GM12878 (cell line): Measurements from ENCODE around the gene TTF2. TPM values are rescaled to one million over a fixed set of nuclear protein-coding genes. Genes with fewer than 3 reads are reported as not detected.

Source experiments
- ATAC-seq: fragments of 200-7000 bp; cut with Tn5 transposase; 3 replicates; pipeline ENCODE4 v1.9.1; 2020; ENCODE audit warnings: mild to moderate bottlenecking, moderate library complexity
- BruUV-seq: library from RNA; stranded (reverse); fragments of 400-500 nt; replicated peaks from 2 replicates; lab custom pipeline; 2021; lab: Mats Ljungman, UMichigan
- CTCF ChIA-PET: fragments of 300-600 bp; sonication (Branson Sonifier 250); formaldehyde crosslinking; extraction: SDS; loops from one replicate; lab custom pipeline; 2021; ENCODE audit warnings: inconsistent platforms; lab: Yijun Ruan, JAX
- POLR2A ChIA-PET: fragments of 350-600 bp; formaldehyde crosslinking; extraction: SDS; loops from one replicate; lab custom pipeline; 2021; ENCODE audit warnings: inconsistent platforms; lab: Charles Lee
- RAD21 ChIA-PET: fragments of 300-600 bp; sonication (Branson Sonifier 250); formaldehyde crosslinking; loops from one replicate; lab custom pipeline; 2023; ENCODE audit warnings: antibody characterized with exemption; ENCODE audit not compliant: unreplicated experiment; lab: Charles Lee
- SMC1A ChIA-PET: fragments of 300-600 bp; sonication (Branson Sonifier 250); formaldehyde crosslinking; loops from one replicate; lab custom pipeline; 2023; ENCODE audit not compliant: unreplicated experiment, uncharacterized antibody; lab: Charles Lee
- DNase-seq: peaks from one replicate; pipeline ENCODE4 v3.0.0-alpha.2; 2011; ENCODE audit warnings: low read depth, low spot score
- FAIRE-seq: peaks from 3 replicates; lab custom pipeline; 2011; peaks lifted over from hg19 to GRCh38; lab: Jason Lieb, UNC
- H2AFZ ChIP-seq: 2 replicates; pipeline ENCODE4 v1.6.0; 2011; ENCODE audit warnings: low read depth, low read length, control low read depth; ENCODE audit not compliant: control insufficient read depth
- H3K27ac ChIP-seq: 2 replicates; pipeline ENCODE4 v1.5.1; 2011; ENCODE audit warnings: control low read depth; ENCODE audit not compliant: control insufficient read depth, insufficient read depth
- H3K27me3 ChIP-seq, 2 experiments: replicated peaks in 1 of 2; 2 replicates each; pipeline versions ENCODE4 v1.6.0 to v1.6.1; 2011; ENCODE audit warnings: low read length in 1 of 2; ENCODE audit not compliant: control insufficient read depth in 2 of 2, insufficient read depth in 2 of 2
- H3K36me3 ChIP-seq, 2 experiments: 2 replicates each; pipeline ENCODE4 v1.5.1; 2011; ENCODE audit warnings: low read length in 1 of 2; ENCODE audit not compliant: control insufficient read depth in 2 of 2, insufficient read depth in 2 of 2
- H3K4me1 ChIP-seq: 2 replicates; pipeline ENCODE4 v1.6.1; 2011; ENCODE audit warnings: mild to moderate bottlenecking, low read length, moderate library complexity, mixed read lengths; ENCODE audit not compliant: control insufficient read depth, insufficient read depth
- H3K4me2 ChIP-seq: 2 replicates; pipeline ENCODE4 v1.6.0; 2011; ENCODE audit warnings: control low read depth; ENCODE audit not compliant: control insufficient read depth, insufficient read depth
- H3K4me3 ChIP-seq: fragments of 200-600 bp; sonication (generic); 2 replicates; pipeline ENCODE4 v1.5.1; 2016
- H3K79me2 ChIP-seq: 2 replicates; pipeline ENCODE4 v1.6.0; 2011; ENCODE audit warnings: low read length; ENCODE audit not compliant: control insufficient read depth, insufficient read depth
- H3K9ac ChIP-seq: 2 replicates; pipeline ENCODE4 v1.8.0; 2011; ENCODE audit warnings: low read length, control low read depth, mixed read lengths; ENCODE audit not compliant: control insufficient read depth, insufficient read depth
- H3K9me3 ChIP-seq: replicated peaks from 3 replicates; pipeline ENCODE4 v1.5.1; 2011; ENCODE audit warnings: mild to moderate bottlenecking, low read length; ENCODE audit not compliant: control insufficient read depth, insufficient read depth
- H4K20me1 ChIP-seq: 2 replicates; pipeline ENCODE4 v1.6.0; 2011; ENCODE audit not compliant: control insufficient read depth, insufficient read depth
- BACH1 ChIP-seq: fragments of 450-650 bp; IDR thresholded peaks from 2 replicates; pipeline ENCODE4 v1.6.1; 2017; ENCODE audit warnings: mild to moderate bottlenecking, borderline replicate concordance
- BCL3 ChIP-seq: IDR thresholded peaks from 2 replicates; pipeline ENCODE4 v1.6.1; 2011; ENCODE audit warnings: borderline replicate concordance, low read depth, mild to moderate bottlenecking, moderate library complexity, low read length; ENCODE audit not compliant: insufficient read depth, poor library complexity, severe bottlenecking
- CHD1 ChIP-seq: IDR thresholded peaks from 2 replicates; pipeline ENCODE4 v1.6.1; 2012; ENCODE audit warnings: low read depth, low read length, improper control_type of control experiment
- E2F4 ChIP-seq: IDR thresholded peaks from 2 replicates; pipeline ENCODE4 v1.6.1; 2012; ENCODE audit warnings: low read depth, low read length, improper control_type of control experiment
- FOXK2 ChIP-seq: fragments of 450-650 bp; IDR thresholded peaks from 2 replicates; pipeline ENCODE4 v1.6.1; 2017; ENCODE audit warnings: mild to moderate bottlenecking, moderate library complexity
- HDAC2 ChIP-seq: fragments of 200-600 bp; sonication (generic); IDR thresholded peaks from 2 replicates; pipeline ENCODE4 v1.6.1; 2017
- HSF1 ChIP-seq: fragments of 150-350 bp; IDR thresholded peaks from 2 replicates; pipeline ENCODE4 v1.6.1; 2014; ENCODE audit warnings: mild to moderate bottlenecking, low read depth, low read length
- MLLT1 ChIP-seq: fragments of 450-650 bp; IDR thresholded peaks from 2 replicates; pipeline ENCODE4 v1.6.1; 2016; ENCODE audit warnings: mild to moderate bottlenecking
- MXI1 ChIP-seq: fragments of 150-350 bp; IDR thresholded peaks from 2 replicates; pipeline ENCODE4 v1.6.1; 2011; ENCODE audit warnings: low read depth, mild to moderate bottlenecking, inconsistent platforms, low read length, improper control_type of control experiment
- POLR2A ChIP-seq: IDR thresholded peaks from 2 replicates; pipeline ENCODE4 v1.6.1; 2011; ENCODE audit warnings: low read depth, mild to moderate bottlenecking, low read length
- POLR2AphosphoS5 ChIP-seq: IDR thresholded peaks from 2 replicates; pipeline ENCODE4 v1.6.1; 2011; ENCODE audit warnings: mild to moderate bottlenecking, low read length, inconsistent platforms
- SUZ12 ChIP-seq: fragments of 200-600 bp; sonication (generic); IDR thresholded peaks from one replicate; pipeline ENCODE4 v1.6.1; 2018; ENCODE audit warnings: antibody characterized with exemption, mild to moderate bottlenecking; ENCODE audit not compliant: unreplicated experiment
- WRNIP1 ChIP-seq: IDR thresholded peaks from 2 replicates; pipeline ENCODE4 v1.6.1; 2011; ENCODE audit warnings: low read depth, low read length, improper control_type of control experiment, borderline replicate concordance
- WGBS: methylation state at CpG from one replicate; pipeline ENCODE4 v1.1.6; 2016; ENCODE audit warnings: low lambda C conversion rate; ENCODE audit not compliant: insufficient replicate concordance, insufficient coverage; ENCODE audit errors: missing lambda C conversion rate; 5-methylcytosine and 5-hydroxymethylcytosine counted together
- in situ Hi-C: fragments of 300-500 bp; cut with MboI; formaldehyde crosslinking; loops from 9 replicates; pipeline ENCODE4 v1.14.3; 2018; ENCODE audit warnings: mixed read lengths
- intact Hi-C: fragments of 100-400 bp; cut with micrococcal nuclease; formaldehyde crosslinking; loops from one replicate; pipeline ENCODE4 v1.14.2; 2022; ENCODE audit not compliant: unreplicated experiment
- polyA plus RNA-seq, 11 experiments: library from polyadenylated mRNA; depleted of rRNA in 4 of 11; unstranded in 6 of 11; stranded (reverse) in 5 of 11; fragments of >200 nt; fragmentation: Nextera tagmentation in 4 of 11; fragmentation: Illumina TruSeq in 1 of 11; extraction: Ambion mirVana in 4 of 11; extraction: Trizol in 1 of 11; gene quantifications; 1 replicate in 1 of 11; 2 replicates in 10 of 11; pipeline versions ENCODE4 v1.2.1 to v1.2.3, GENCODE V29; 2011 to 2016; ENCODE audit warnings: inconsistent platforms in 2 of 11, missing spikeins in 2 of 11, low read depth in 1 of 11
- total RNA-seq, 4 experiments: library from RNA; depleted of rRNA in 3 of 4; stranded (reverse); fragments of >200 nt in 3 of 4; fragmentation: Illumina TruSeq in 1 of 4; extraction: Trizol in 1 of 4; gene quantifications; 2 replicates each; pipeline versions ENCODE4 v1.2.1 to v1.2.3, GENCODE V29; 2013 to 2021

Gene TTF2
- total and polyA plus RNA-seq, 10 of the 15 experiments (the other 5 are each of a cell fraction or from before 2014, with no cell fraction given) = 17.7 to 134 (median 78.2) TPM

- TF ChIP-seq HSF1 (no peak), SUZ12 (no peak), FOXK2 (no peak)
These were observed 56.6 kb downstream of the TTF2 start (continued) for GRCh38 chr1:117116784-117117130.

- H3K27ac ChIP-seq = no peak overlapping the region
- ChIA-PET POLR2A (no interaction called here), SMC1A (no interaction called here), RAD21 (no interaction called here), CTCF (no interaction called here)
- no TSS peak for BruUV-seq
- H2AFZ ChIP-seq = no peak overlapping the region
- H3K4me2 ChIP-seq = no peak overlapping the region
- no peaks in the 10 kb centered on the region for H3K79me2 ChIP-seq
- WGBS = 79% methylated on average over 2 of the region's 2 CpGs
- no peaks in the 10 kb centered on the region for H3K27me3 ChIP-seq
- no peaks in the 10 kb centered on the region for H4K20me1 ChIP-seq
- H3K9ac ChIP-seq = no peak overlapping the region
- TF ChIP-seq CHD1 (no peak), POLR2AphosphoS5 (no peak), POLR2A (no peak), HDAC2 (no peak), E2F4 (no peak), MLLT1 (no peak), BCL3 (no peak), WRNIP1 (no peak), BACH1 (no peak), MXI1 (no peak)
- no peak overlapping the region for H3K4me3 ChIP-seq
- FAIRE-seq (no peak), ATAC-seq (no peak), DNase-seq (no peak)
- no peaks in the 10 kb centered on the region for H3K9me3 ChIP-seq
- in situ Hi-C loops (no loop called here), intact Hi-C loops (no loop called here)
- H3K4me1 ChIP-seq = no peaks in the 10 kb centered on the region
- no peaks in the 10 kb centered on the region for H3K36me3 ChIP-seq
These were observed 57.6 kb downstream of the TTF2 start for GRCh38 chr1:117117697-117118096.
